MCF 10A (cell line): ENCODE data around the gene MRPL4. TPM values are rescaled to one million over a fixed set of nuclear protein-coding genes. Genes with fewer than 3 reads are reported as not detected.
"Not testable (repeated sequence)": the region's sequence is repeated elsewhere in the genome, so short reads cannot be mapped to it uniquely, and the experiment has no call there.

ENCODE experiments used
- BruUV-seq: library from RNA; stranded (reverse); fragments of 400-500 nt; replicated peaks from 2 replicates; lab custom pipeline; 2021; lab: Mats Ljungman, UMichigan
- CTCF ChIA-PET: fragments of 300-600 bp; sonication (Branson Sonifier 250); formaldehyde crosslinking; extraction: SDS; loops from one replicate; lab custom pipeline; 2021; ENCODE audit warnings: antibody characterized with exemption, inconsistent platforms; lab: Yijun Ruan, JAX
- POLR2A ChIA-PET: fragments of 300-600, 350-650 bp; sonication (Branson Sonifier 250); formaldehyde crosslinking; extraction: SDS; loops from one replicate; lab custom pipeline; 2020; ENCODE audit warnings: antibody characterized with exemption, inconsistent platforms; lab: Yijun Ruan, JAX
- DNase-seq: peaks from one replicate; pipeline ENCODE4 v3.0.0-alpha.2; 2018; ENCODE audit not compliant: unreplicated experiment
- H3K27ac Mint-ChIP-seq: one replicate; pipeline ENCODE4 v1.8.0; 2022; ENCODE audit warnings: mild to moderate bottlenecking, low read depth, mixed read lengths; ENCODE audit not compliant: unreplicated experiment
- H3K27me3 Mint-ChIP-seq: one replicate; pipeline ENCODE4 v1.8.0; 2022; ENCODE audit warnings: mixed read lengths; ENCODE audit not compliant: insufficient read depth, unreplicated experiment
- H3K36me3 Mint-ChIP-seq: one replicate; pipeline ENCODE4 v1.8.0; 2022; ENCODE audit warnings: mild to moderate bottlenecking, moderate library complexity, mixed read lengths; ENCODE audit not compliant: insufficient read depth, unreplicated experiment
- H3K4me1 Mint-ChIP-seq: one replicate; pipeline ENCODE4 v1.8.0; 2022; ENCODE audit warnings: mixed read lengths; ENCODE audit not compliant: insufficient read depth, unreplicated experiment
- H3K4me3 Mint-ChIP-seq: one replicate; pipeline ENCODE4 v1.8.0; 2022; ENCODE audit warnings: mild to moderate bottlenecking, moderate library complexity, mixed read lengths; ENCODE audit not compliant: unreplicated experiment
- H3K9me3 Mint-ChIP-seq: one replicate; pipeline ENCODE4 v1.8.0; 2022; ENCODE audit warnings: mixed read lengths; ENCODE audit not compliant: unreplicated experiment
- intact Hi-C: fragments of 100-400 bp; cut with micrococcal nuclease; formaldehyde crosslinking; loops from 2 replicates; pipeline ENCODE4 v1.14.1; 2022
- total RNA-seq: library from RNA; stranded (reverse); gene quantifications from 2 replicates; pipeline ENCODE4 v1.2.3, GENCODE V29; 2022
- TF ChIP-seq, protein P1 (sequence below): fragments of 200-600 bp; IDR thresholded peaks from one replicate; pipeline ENCODE4 v1.8.0; 2022; ENCODE audit warnings: antibody characterized with exemption, mild to moderate bottlenecking; ENCODE audit not compliant: unreplicated experiment

The MRPL4 gene
- total RNA-seq, 1 experiment from 2014 or later = 120 TPM

DNA sequence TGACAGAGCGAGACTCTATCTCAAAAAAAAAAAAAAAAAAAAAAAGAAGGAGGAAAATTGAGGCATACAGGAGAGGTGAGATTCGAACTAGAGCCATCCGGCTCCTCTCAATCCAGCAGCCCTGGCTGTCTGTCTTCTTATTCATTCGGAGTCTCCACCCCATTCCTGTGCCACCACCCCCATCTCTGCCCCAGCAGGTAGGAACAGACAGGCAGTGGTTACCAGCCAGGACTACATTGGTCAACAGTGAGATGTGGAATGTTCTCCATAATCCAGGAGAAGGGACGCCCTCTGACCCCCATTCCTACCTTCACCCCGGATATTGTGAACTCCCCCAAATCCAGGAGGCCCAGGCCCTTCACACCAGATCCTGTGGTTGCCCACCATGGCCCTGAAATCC is 14.3 kb upstream of the MRPL4 start:
- ChIA-PET POLR2A (no interaction called here), CTCF (interaction anchor here (0.9 kb wide), 1 partner anchor 117 kb away, joined by 4 read pairs; no protein-coding TSS in a partner anchor)
- H3K9me3 Mint-ChIP-seq = no peaks in the 10 kb centered on the region
- TF ChIP-seq, protein P1, sequence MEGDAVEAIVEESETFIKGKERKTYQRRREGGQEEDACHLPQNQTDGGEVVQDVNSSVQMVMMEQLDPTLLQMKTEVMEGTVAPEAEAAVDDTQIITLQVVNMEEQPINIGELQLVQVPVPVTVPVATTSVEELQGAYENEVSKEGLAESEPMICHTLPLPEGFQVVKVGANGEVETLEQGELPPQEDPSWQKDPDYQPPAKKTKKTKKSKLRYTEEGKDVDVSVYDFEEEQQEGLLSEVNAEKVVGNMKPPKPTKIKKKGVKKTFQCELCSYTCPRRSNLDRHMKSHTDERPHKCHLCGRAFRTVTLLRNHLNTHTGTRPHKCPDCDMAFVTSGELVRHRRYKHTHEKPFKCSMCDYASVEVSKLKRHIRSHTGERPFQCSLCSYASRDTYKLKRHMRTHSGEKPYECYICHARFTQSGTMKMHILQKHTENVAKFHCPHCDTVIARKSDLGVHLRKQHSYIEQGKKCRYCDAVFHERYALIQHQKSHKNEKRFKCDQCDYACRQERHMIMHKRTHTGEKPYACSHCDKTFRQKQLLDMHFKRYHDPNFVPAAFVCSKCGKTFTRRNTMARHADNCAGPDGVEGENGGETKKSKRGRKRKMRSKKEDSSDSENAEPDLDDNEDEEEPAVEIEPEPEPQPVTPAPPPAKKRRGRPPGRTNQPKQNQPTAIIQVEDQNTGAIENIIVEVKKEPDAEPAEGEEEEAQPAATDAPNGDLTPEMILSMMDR = no peak
- H3K36me3 Mint-ChIP-seq = peaks cover 6% of the 10 kb centered on the region
- no peaks in the 10 kb centered on the region for H3K4me1 Mint-ChIP-seq
- intact Hi-C loops = no loop called here
- H3K4me3 Mint-ChIP-seq = no peak overlapping the region
- H3K27me3 Mint-ChIP-seq = no peaks in the 10 kb centered on the region
- no TSS peak for BruUV-seq
- no peak overlapping the region for H3K27ac Mint-ChIP-seq
- DNase-seq = no peak

DNA sequence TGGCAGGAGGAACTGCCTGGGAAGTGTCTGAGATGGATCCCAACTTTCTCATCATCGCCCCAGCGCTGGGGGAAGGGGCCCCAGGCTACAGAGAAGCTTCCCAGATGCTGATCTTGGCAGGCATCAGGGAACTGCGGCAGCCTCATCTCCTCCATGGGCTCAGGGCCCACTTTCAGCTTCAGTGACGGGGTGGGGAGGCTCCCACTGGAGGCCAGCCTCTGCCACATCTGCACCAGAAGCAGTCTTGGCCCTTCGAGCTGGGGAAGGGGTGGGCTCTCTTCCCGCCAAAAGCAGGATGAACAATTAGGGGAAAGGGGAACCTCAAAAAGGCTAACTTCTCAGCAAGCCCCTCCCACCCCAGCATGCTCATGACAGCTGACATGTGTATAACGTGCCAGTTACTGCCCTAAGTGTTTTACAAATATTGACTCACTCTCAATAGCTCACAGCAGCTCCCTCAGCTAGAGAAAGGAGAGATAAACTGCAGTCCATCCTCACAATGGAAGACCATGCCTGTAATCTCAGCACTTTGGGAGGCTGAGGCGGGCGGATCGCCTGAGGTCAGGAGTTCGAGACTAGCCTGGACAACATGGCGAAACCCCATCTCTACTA is 13.7 kb upstream of the MRPL4 start:
- BruUV-seq = no TSS peak
- DNase-seq = no peak
- H3K4me1 Mint-ChIP-seq = no peaks in the 10 kb centered on the region
- no peak overlapping the region for H3K27ac Mint-ChIP-seq
- no peaks in the 10 kb centered on the region for H3K9me3 Mint-ChIP-seq
- H3K4me3 Mint-ChIP-seq = no peak overlapping the region
- ChIA-PET CTCF (interaction anchor here (0.6 to 0.9 kb wide), 2 partner anchors 94 to 118 kb away, joined by 3 to 4 read pairs; no protein-coding TSS in a partner anchor), POLR2A (no interaction called here)
- intact Hi-C loops = no loop called here
- no peaks in the 10 kb centered on the region for H3K27me3 Mint-ChIP-seq
- H3K36me3 Mint-ChIP-seq = peaks cover 6% of the 10 kb centered on the region
- TF ChIP-seq, protein P1 = no peak

DNA sequence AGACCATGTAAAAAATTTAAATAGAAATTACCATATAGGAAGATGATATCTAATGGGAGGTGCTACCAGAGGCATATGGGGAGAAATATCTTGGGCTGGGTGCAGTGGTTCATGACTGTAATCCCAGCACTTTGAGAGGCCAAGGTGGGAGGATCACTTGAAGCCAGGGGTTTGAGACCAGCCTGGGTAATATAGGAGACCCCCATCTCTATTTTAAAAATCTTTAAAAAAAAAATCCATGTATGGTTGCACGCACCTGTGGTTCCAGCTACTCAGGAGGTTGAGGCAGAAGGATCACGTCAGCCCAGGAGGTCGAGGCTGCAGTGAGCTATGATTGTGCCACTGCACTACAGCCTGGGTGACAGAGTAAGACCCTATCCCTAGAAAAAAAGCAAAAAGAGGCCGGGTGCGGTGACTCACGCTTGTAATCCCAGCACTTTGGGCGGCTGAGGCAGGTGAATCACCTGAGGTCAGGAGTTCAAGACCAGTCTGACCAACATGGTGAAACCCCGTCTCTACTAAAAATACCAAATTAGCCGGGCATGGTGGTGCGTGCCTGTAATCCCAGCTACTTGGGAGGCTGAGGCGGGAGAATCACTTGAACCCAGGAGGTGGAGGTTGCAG is 10.1 kb upstream of the MRPL4 start:
- ChIA-PET POLR2A (interaction anchor here (0.5 kb wide), 1 partner anchor 387 kb away, joined by 3 read pairs; no protein-coding TSS in a partner anchor), CTCF (interaction anchor here (0.6 to 1.4 kb wide), 3 partner anchors 17 to 230 kb away, joined by 3 to 4 read pairs (median 4); no protein-coding TSS in a partner anchor)
- H3K27ac Mint-ChIP-seq, intact Hi-C loops, H3K36me3 Mint-ChIP-seq, H3K4me1 Mint-ChIP-seq, H3K4me3 Mint-ChIP-seq, H3K9me3 Mint-ChIP-seq, H3K27me3 Mint-ChIP-seq, BruUV-seq, DNase-seq: not testable (repeated sequence)

DNA sequence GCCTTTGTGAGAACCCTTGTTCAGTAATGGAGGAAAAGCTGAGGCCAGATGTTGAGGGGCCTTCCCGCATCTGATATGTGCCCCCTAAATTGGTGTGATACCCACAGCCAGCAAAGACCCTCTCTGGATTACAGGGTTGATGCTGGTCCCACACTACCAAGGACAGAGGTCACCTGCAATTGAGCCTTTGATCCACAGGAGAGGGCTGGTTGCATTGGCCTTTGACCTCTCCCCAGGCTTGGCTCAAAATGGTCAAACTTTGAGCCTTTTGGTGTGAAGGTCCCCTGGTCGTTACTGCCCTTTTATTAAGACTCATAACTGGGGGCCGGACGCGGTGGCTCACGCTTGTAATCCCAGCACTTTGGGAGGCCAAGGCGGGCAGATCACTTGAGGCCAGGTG is 8.4 kb upstream of the MRPL4 start:
- H3K9me3 Mint-ChIP-seq = no peaks in the 10 kb centered on the region
- no peak overlapping the region for H3K27ac Mint-ChIP-seq
- H3K4me1 Mint-ChIP-seq = no peaks in the 10 kb centered on the region
- CTCF ChIA-PET = no interaction called here
- no peaks in the 10 kb centered on the region for H3K27me3 Mint-ChIP-seq
- TF ChIP-seq, protein P1 = no peak
- no peak for DNase-seq
- intact Hi-C loops = no loop called here
- H3K36me3 Mint-ChIP-seq = peaks cover 6% of the 10 kb centered on the region
- POLR2A ChIA-PET = no interaction called here
- BruUV-seq = no TSS peak
- no peak overlapping the region for H3K4me3 Mint-ChIP-seq
